HepG2 (cell line): ENCODE measurements around the gene FBXO41. TPM values are rescaled to one million over a fixed set of nuclear protein-coding genes. Genes with fewer than 3 reads are reported as not detected.

ENCODE experiments used
- KIAA2018 ChIP-seq: sonication (generic); formaldehyde crosslinking; IDR thresholded peaks from 2 replicates; pipeline ENCODE4 v1.5.0; 2020; ENCODE audit warnings: mild to moderate bottlenecking, missing genetic modification reagents, borderline replicate concordance
- MAF1 ChIP-seq: sonication (generic); formaldehyde crosslinking; IDR thresholded peaks from 2 replicates; pipeline ENCODE4 v1.5.0; 2020; ENCODE audit warnings: missing genetic modification reagents, borderline replicate concordance
- PCBP1 ChIP-seq: fragments of 200-400 bp; formaldehyde crosslinking; IDR thresholded peaks from 2 replicates; pipeline ENCODE4 v1.6.1; 2017; ENCODE audit warnings: mild to moderate bottlenecking, low read depth, low read length, borderline replicate concordance
- SKIL ChIP-seq: sonication (generic); formaldehyde crosslinking; IDR thresholded peaks from 2 replicates; pipeline ENCODE4 v1.8.0; 2022; ENCODE audit warnings: missing genetic modification reagents, mild to moderate bottlenecking, moderate library complexity, borderline replicate concordance
- SMYD3 ChIP-seq: sonication (generic); formaldehyde crosslinking; IDR thresholded peaks from 2 replicates; pipeline ENCODE4 v1.8.1; 2023; ENCODE audit warnings: mild to moderate bottlenecking, missing genetic modification reagents
- SSRP1 ChIP-seq: IDR thresholded peaks from 2 replicates; pipeline ENCODE4 v1.6.1; 2016; ENCODE audit warnings: control low read depth
- TARDBP ChIP-seq: sonication (generic); formaldehyde crosslinking; IDR thresholded peaks from 2 replicates; pipeline ENCODE4 v1.8.0; 2022; ENCODE audit warnings: mild to moderate bottlenecking, missing genetic modification reagents
- TFDP1 ChIP-seq: IDR thresholded peaks from 2 replicates; pipeline ENCODE4 v1.6.1; 2016; ENCODE audit warnings: missing compliant biosample characterization, missing genetic modification reagents, borderline replicate concordance
- ZBTB43 ChIP-seq: sonication (generic); formaldehyde crosslinking; conservative IDR thresholded peaks from 2 replicates; pipeline ENCODE4 v1.4.0; 2020; ENCODE audit warnings: missing genetic modification reagents
- ZBTB46 ChIP-seq: sonication (generic); formaldehyde crosslinking; IDR thresholded peaks from 2 replicates; pipeline ENCODE4 v1.4.0; 2020; ENCODE audit warnings: mild to moderate bottlenecking, missing genetic modification reagents, borderline replicate concordance
- ZNF234 ChIP-seq: sonication (generic); formaldehyde crosslinking; conservative IDR thresholded peaks from 2 replicates; pipeline ENCODE4 v1.5.1; 2020; ENCODE audit warnings: mild to moderate bottlenecking, missing genetic modification reagents
- ZNF329 ChIP-seq: sonication (generic); formaldehyde crosslinking; IDR thresholded peaks from 2 replicates; pipeline ENCODE4 v1.9.0; 2021; ENCODE audit warnings: low read depth, mild to moderate bottlenecking, missing genetic modification reagents
- ZNF761 ChIP-seq: sonication (generic); formaldehyde crosslinking; conservative IDR thresholded peaks from 2 replicates; pipeline ENCODE4 v1.4.0; 2020; ENCODE audit warnings: mild to moderate bottlenecking, missing genetic modification reagents
- polyA plus RNA-seq, 8 experiments: library from polyadenylated mRNA; depleted of rRNA in 3 of 8; stranded (reverse) in 7 of 8; unstranded in 1 of 8; fragments of >200 nt; fragmentation: Illumina TruSeq in 4 of 8; extraction: Trizol in 4 of 8; gene quantifications; 2 replicates each; pipeline versions ENCODE4 v1.2.1 to v1.2.3, GENCODE V29; 2011 to 2016; ENCODE audit warnings: low read depth in 4 of 8, missing spikeins in 1 of 8, mixed read lengths in 1 of 8; ENCODE audit not compliant: insufficient read depth in 1 of 8
- total RNA-seq, 5 experiments: library from RNA; depleted of rRNA; stranded (reverse); fragments of >200 nt; fragmentation: Illumina TruSeq; extraction: Trizol; gene quantifications; 2 replicates each; pipeline ENCODE4 v1.2.3, GENCODE V29; 2016; ENCODE audit warnings: low read depth in 1 of 5

Gene FBXO41
- total and polyA plus RNA-seq, 2 of the 13 experiments (the other 11 are each of a cell fraction or from before 2014, with no cell fraction given), result 4.2 to 10.3 TPM

GRCh38 chr2:73283545-73284295 is 558 bp downstream of the FBXO41 start (continued):
- TF ChIP-seq ZBTB43 (CRISPR knock-in tag) (peak; percentile 53; the same call in 1 of the 2 replicates), TFDP1 (no peak), SMYD3 (0 out of 2 replicates have a peak, but pooled peaks have one; percentile 1), ZBTB46 (CRISPR knock-in tag) (peak; percentile 68; the same call in 1 of the 2 replicates), SSRP1 (no peak), SKIL (CRISPR knock-in tag) (no peak), PCBP1 (no peak), ZNF761 (CRISPR knock-in tag) (no peak), ZNF234 (CRISPR knock-in tag) (no peak), ZNF329 (CRISPR knock-in tag) (peak; percentile 60; the same call in 1 of the 2 replicates), KIAA2018 (CRISPR knock-in tag) (no peak), MAF1 (CRISPR knock-in tag) (no peak), TARDBP (CRISPR knock-in tag) (no peak)
